Measurements from ENCODE around the gene TIAM2.
A peak's percentile ranks its signal among the peaks of the same experiment; 100 is the strongest.
"Not testable (repeated sequence)": the region's sequence is repeated elsewhere in the genome, so short reads cannot be mapped to it uniquely, and the experiment has no call there.

TIAM2 gene

GRCh38 chr6:155195903-155196302 is 200.8 kb downstream of the TIAM2 start:
- DNase-seq (ENCODE audit: low read depth, low spot score) = no peak

GRCh38 chr6:155196911-155197310 is 201.8 kb downstream of the TIAM2 start:
- DNase-seq (ENCODE audit: low read depth, low spot score) = no peak

GRCh38 chr6:155197932-155198331 is 202.8 kb downstream of the TIAM2 start:
- no peak for DNase-seq (ENCODE audit: low read depth, low spot score)

- DNase-seq (ENCODE audit: low read depth, low spot score) = no peak
Measured at GRCh38 chr6:155200012-155200411, 204.9 kb downstream of the TIAM2 start.

- no peak for DNase-seq (ENCODE audit: low read depth, low spot score)
Measured at GRCh38 chr6:155201461-155202226, 206.5 kb downstream of the TIAM2 start.

- no peak for DNase-seq (ENCODE audit: low read depth, low spot score)
Measured at GRCh38 chr6:155207223-155207622, 212.1 kb downstream of the TIAM2 start.

- no peak for DNase-seq (ENCODE audit: low read depth, low spot score)
Measured at GRCh38 chr6:155212106-155212505, 217.0 kb downstream of the TIAM2 start.

- no peak for DNase-seq (ENCODE audit: low read depth, low spot score)
Measured at GRCh38 chr6:155212616-155213380, 217.7 kb downstream of the TIAM2 start.

- DNase-seq (ENCODE audit: low read depth, low spot score) = no peak
Measured at GRCh38 chr6:155213611-155214372, 218.7 kb downstream of the TIAM2 start.

GRCh38 chr6:155215906-155216305 is 220.8 kb downstream of the TIAM2 start:
- DNase-seq (ENCODE audit: low read depth, low spot score) = no peak

- DNase-seq (ENCODE audit: low read depth, low spot score) = no peak
Measured at GRCh38 chr6:155216312-155217046, 221.4 kb downstream of the TIAM2 start.

GRCh38 chr6:155218711-155219110 is 223.6 kb downstream of the TIAM2 start:
- DNase-seq (ENCODE audit: low read depth, low spot score) = not testable (repeated sequence)

GRCh38 chr6:155219299-155219698 is 224.2 kb downstream of the TIAM2 start:
- DNase-seq (ENCODE audit: low read depth, low spot score) = no peak

- DNase-seq (ENCODE audit: low read depth, low spot score) = no peak
Measured at GRCh38 chr6:155219858-155220301, 224.8 kb downstream of the TIAM2 start.

- no peak for DNase-seq (ENCODE audit: low read depth, low spot score)
Measured at GRCh38 chr6:155221086-155221485, 226.0 kb downstream of the TIAM2 start.

- DNase-seq (ENCODE audit: low read depth, low spot score) = no peak
Measured at GRCh38 chr6:155222506-155222905, 227.4 kb downstream of the TIAM2 start.

GRCh38 chr6:155223646-155224451 is 228.7 kb downstream of the TIAM2 start:
- peak; percentile 31 for DNase-seq (ENCODE audit: low read depth, low spot score)

- DNase-seq (ENCODE audit: low read depth, low spot score) = no peak
Measured at GRCh38 chr6:155224618-155225017, 229.5 kb downstream of the TIAM2 start.

- DNase-seq (ENCODE audit: low read depth, low spot score) = no peak
Measured at GRCh38 chr6:155227046-155227445, 231.9 kb downstream of the TIAM2 start.

GRCh38 chr6:155228546-155229166 is 233.5 kb downstream of the TIAM2 start:
- no peak for DNase-seq (ENCODE audit: low read depth, low spot score)

Measured in activated CD4-positive, CD25-positive, alpha-beta regulatory T cell treated with anti-CD3 and anti-CD28 coated beads, Interleukin-2, amount 50 U/mL, for 16 hours (primary cell).